Transverse colon (tissue), 4 donors: ENCODE data around the gene AMOTL2. TPM values are rescaled to one million over a fixed set of nuclear protein-coding genes. Genes with fewer than 3 reads are reported as not detected.

Source experiments
- DNase-seq: peaks from one replicate; pipeline ENCODE4 v3.0.0-alpha.2; 2019
- H3K27ac ChIP-seq, 4 donors: fragments of 200-600 bp; sonication (generic); 2 replicates each; pipeline ENCODE4 v1.5.1; 2016 to 2018; ENCODE audit warnings: inconsistent platforms in 4 of 4
- H3K27me3 ChIP-seq: fragments of 200-600 bp; sonication (generic); 2 replicates; pipeline ENCODE4 v1.5.1; 2017; ENCODE audit warnings: inconsistent platforms
- H3K36me3 ChIP-seq, 4 donors: fragments of 200-600 bp; sonication (generic); 2 replicates each; pipeline ENCODE4 v1.5.1; 2017 to 2019; ENCODE audit warnings: inconsistent platforms in 4 of 4
- H3K4me1 ChIP-seq, 4 donors: fragments of 200-600 bp; sonication (generic); 2 replicates each; pipeline ENCODE4 v1.5.1; 2017 to 2020; ENCODE audit warnings: inconsistent platforms in 4 of 4
- H3K4me3 ChIP-seq, 4 donors: fragments of 200-600 bp; sonication (generic); 1 replicate in 1 of 4; 2 replicates in 3 of 4; pipeline versions ENCODE4 v1.5.1 to v1.6.1; 2017 to 2019; ENCODE audit warnings: inconsistent platforms in 4 of 4
- H3K9me3 ChIP-seq, 2 donors: fragments of 200-600 bp; sonication (generic); 2 replicates each; pipeline ENCODE4 v1.5.1; 2017 to 2019; ENCODE audit warnings: inconsistent platforms in 2 of 2
- EP300 ChIP-seq: sonication (generic); formaldehyde crosslinking; IDR thresholded peaks from one replicate; pipeline ENCODE4 v1.6.1; 2017; ENCODE audit warnings: antibody characterized with exemption, low read depth
- POLR2A ChIP-seq: fragments of 450-650 bp; IDR thresholded peaks from one replicate; pipeline ENCODE4 v1.6.1; 2016; ENCODE audit warnings: antibody characterized with exemption, mild to moderate bottlenecking, moderate library complexity
- POLR2AphosphoS5 ChIP-seq, 3 donors: sonication (generic); formaldehyde crosslinking; IDR thresholded peaks; one replicate each; pipeline ENCODE4 v1.6.1; 2016; ENCODE audit warnings: antibody characterized with exemption in 3 of 3
- WGBS, 2 donors: methylation state at CpG; one replicate each; pipeline ENCODE4 v1.1.5; 2018; ENCODE audit warnings: low coverage in 1 of 2; 5-methylcytosine and 5-hydroxymethylcytosine counted together
- in situ Hi-C, 4 donors: fragments of 200-750 bp; cut with MboI; loops; one replicate each; pipeline versions ENCODE4 v1.15.0 to v1.15.1; 2017; ENCODE audit warnings: low sequenced_read_pairs in 3 of 4, low pct_ligation_motif_present in 1 of 4, low pct_unique_long_range_greater_than_20kb in 1 of 4
- intact Hi-C: fragments of 100-400 bp; cut with DNase I; formaldehyde crosslinking; loops from one replicate; pipeline ENCODE4 v1.15.1; 2023; ENCODE audit warnings: low total_unique reads
- total RNA-seq, 4 donors: library from RNA; depleted of rRNA; stranded (reverse); fragments of >200 nt; gene quantifications; one replicate each; pipeline ENCODE4 v1.1.0, GENCODE V29; 2016
- TF ChIP-seq, protein P1 (sequence below), 5 experiments: fragments of 200-600 bp in 3 of 5; fragments of 450-650 bp in 2 of 5; sonication (generic) in 3 of 5; IDR thresholded peaks; 1 replicate in 2 of 5; 2 replicates in 3 of 5; pipeline ENCODE4 v1.5.1; 2016 to 2017; ENCODE audit warnings: antibody characterized with exemption in 5 of 5, inconsistent platforms in 3 of 5, mild to moderate bottlenecking in 2 of 5, moderate library complexity in 1 of 5

AMOTL2 gene
- total RNA-seq, 4 donors from 2014 or later, result 14.5 to 50.9 (median 23.8) TPM

DNA sequence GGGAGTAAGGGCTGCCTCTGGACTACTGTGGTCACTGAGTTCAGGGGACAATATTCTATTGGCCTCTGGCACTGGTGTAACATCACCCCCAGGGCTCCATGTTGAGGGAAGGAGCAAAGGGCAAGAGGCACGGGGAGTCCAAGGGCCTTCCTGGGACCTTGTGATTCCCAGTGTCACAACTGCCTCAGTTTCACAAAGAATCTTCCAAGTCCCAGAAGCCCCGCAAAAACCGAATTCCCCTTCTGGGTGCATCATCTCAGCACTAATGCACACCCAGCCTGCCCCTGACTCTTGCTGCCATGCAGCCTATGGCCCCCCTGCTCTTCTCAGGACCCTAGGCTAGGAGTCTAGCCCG, 5.5 kb downstream of the AMOTL2 start:
- no peaks in the 10 kb centered on the region for H3K9me3 ChIP-seq
- peaks cover 2% of the 10 kb centered on the region for H3K27me3 ChIP-seq

DNA sequence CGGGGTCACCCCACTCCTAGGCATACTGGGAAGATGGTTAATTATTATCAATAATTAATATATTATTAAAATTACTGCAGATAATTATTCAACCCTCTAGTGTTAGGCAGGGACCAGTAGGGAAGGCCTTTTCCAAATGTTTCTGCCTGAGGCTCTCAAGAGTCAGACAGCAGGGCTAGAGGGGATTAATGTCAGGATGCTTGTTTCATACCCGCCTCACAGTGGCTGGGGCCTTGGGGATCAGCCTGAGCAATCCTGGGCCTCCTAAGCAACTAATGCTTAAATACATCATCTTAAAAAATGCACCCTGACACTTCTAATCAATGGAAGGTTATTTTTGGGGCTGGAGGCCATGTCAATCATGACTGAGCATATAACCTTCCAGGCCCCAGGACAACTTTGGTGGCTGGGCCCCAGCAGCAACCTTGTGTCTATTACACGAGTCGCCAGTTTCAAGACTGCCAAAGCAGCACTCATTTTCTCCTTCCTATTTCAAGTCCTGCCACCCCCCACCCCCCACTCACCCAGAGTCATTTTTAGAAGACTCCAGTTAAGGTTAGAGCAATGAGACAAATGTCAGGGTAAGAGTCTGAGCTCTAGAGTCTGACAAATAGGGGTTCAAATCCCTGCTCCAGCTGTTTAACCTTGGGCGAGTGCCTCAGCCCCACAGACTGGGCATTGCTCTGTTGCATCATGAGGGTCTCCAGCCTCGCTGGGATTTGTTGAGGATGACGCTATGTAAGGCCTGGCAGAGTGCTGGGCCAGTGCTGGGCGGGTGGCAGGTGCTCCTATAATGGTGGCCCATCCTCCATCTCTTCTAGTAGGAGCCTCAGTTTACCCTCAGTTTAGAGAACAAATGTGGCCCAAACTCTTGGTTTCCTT, 6.1 kb downstream of the AMOTL2 start:
- Histone ChIP-seq H3K4me3 (no peak overlapping the region), H3K27ac (peak overlapping the region; percentile 61 to 99 (median 96)), H3K36me3 (peaks cover 0 to 8% (median 0%) of the 10 kb centered on the region in 4 donors), H3K27me3 (no peaks in the 10 kb centered on the region), H3K4me1 (peaks cover 50 to 97% (median 64%) of the 10 kb centered on the region in 4 donors), H3K9me3 (no peaks in the 10 kb centered on the region)
- WGBS, 2 donors, result 92% methylated on average over 8 of the region's 8 CpGs; no CpG with 5 or more reads in 1 of the 2 donors
- TF ChIP-seq, protein P1, sequence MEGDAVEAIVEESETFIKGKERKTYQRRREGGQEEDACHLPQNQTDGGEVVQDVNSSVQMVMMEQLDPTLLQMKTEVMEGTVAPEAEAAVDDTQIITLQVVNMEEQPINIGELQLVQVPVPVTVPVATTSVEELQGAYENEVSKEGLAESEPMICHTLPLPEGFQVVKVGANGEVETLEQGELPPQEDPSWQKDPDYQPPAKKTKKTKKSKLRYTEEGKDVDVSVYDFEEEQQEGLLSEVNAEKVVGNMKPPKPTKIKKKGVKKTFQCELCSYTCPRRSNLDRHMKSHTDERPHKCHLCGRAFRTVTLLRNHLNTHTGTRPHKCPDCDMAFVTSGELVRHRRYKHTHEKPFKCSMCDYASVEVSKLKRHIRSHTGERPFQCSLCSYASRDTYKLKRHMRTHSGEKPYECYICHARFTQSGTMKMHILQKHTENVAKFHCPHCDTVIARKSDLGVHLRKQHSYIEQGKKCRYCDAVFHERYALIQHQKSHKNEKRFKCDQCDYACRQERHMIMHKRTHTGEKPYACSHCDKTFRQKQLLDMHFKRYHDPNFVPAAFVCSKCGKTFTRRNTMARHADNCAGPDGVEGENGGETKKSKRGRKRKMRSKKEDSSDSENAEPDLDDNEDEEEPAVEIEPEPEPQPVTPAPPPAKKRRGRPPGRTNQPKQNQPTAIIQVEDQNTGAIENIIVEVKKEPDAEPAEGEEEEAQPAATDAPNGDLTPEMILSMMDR (IDR thresholded peaks at IDR 0.05), result no peak
- no peak for TF ChIP-seq POLR2A
- TF ChIP-seq POLR2AphosphoS5 (IDR thresholded peaks at IDR 0.05), result no peak
- TF ChIP-seq EP300, result no peak
- intact Hi-C loops, result no loop called here
- in situ Hi-C loops, result loop anchor here in 1 of 4 donors (10.0 kb wide), 1 partner anchor 53 kb away; no protein-coding TSS in a partner anchor
- no peak for DNase-seq

More for the DNA sequence above, 5.5 kb downstream of the AMOTL2 start:
- WGBS, 2 donors, result 93% methylated on average over 4 of the region's 4 CpGs; no CpG with 5 or more reads in 1 of the 2 donors
- H3K36me3 ChIP-seq, result peaks cover 0 to 8% (median 0%) of the 10 kb centered on the region in 4 donors
- H3K4me3 ChIP-seq, result no peak overlapping the region
- no peak for DNase-seq
- H3K27ac ChIP-seq, result peak overlapping the region; percentile 61 to 99 (median 96)
- TF ChIP-seq POLR2AphosphoS5 (IDR thresholded peaks at IDR 0.05), result no peak
- no peak for TF ChIP-seq POLR2A
- TF ChIP-seq EP300, result no peak
- TF ChIP-seq, protein P1 (IDR thresholded peaks at IDR 0.05), result no peak
- intact Hi-C loops (no loop called here), in situ Hi-C loops (loop anchor here in 1 of 4 donors (10.0 kb wide), 1 partner anchor 54 kb away; no protein-coding TSS in a partner anchor)
- H3K4me1 ChIP-seq, result peaks cover 44 to 96% (median 61%) of the 10 kb centered on the region in 4 donors

DNA sequence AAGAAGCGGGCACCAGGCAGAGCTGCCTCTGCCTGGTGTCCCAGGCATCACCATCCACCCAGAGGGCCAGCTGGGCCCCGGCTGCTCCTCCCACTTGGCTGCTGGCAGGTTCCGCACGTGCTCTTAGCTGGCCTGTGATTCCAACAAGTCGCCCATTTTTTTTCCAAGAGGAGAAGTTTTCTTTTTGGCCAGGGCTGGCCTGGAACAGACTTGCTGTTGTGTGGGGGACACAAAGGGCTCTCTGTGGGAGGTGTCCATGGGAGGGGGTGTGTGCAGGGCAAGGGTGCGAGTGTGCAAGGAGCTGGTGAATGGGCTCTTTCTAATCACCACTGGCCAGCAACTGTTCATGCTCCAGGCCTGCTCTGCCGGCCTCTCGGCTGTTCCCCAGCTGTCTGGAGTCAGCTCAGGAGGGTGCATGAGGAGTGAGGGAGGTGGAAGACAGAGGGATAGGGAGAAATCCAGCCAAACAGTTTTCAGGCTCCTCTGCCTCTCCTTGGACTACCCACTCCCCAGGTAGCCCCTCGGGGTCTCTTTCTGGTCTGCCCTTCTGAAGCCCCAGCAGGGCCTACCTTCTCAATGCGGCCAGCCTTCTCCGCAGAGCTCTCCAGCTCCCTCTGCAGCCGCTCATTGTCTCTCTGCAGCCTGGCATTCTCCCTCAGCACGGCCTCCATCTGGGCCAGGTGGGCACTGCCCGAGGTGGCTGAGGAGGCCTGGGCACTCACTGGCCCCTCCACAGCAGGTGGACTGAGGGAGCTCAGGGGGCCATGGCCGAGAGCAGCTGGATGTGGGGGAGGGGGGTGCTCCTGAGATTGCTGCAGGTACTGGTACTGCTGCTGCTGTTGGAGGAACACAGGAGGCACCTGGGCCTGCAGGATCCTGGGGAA, 7.1 kb downstream of the AMOTL2 start:
- TF ChIP-seq POLR2A (no peak), EP300 (no peak), POLR2AphosphoS5 (IDR thresholded peaks at IDR 0.05) (no peak)
- TF ChIP-seq, protein P1 (IDR thresholded peaks at IDR 0.05), result no peak
- Histone ChIP-seq H3K27ac (peak overlapping the region; percentile 61 to 99 (median 96)), H3K27me3 (no peaks in the 10 kb centered on the region), H3K9me3 (no peaks in the 10 kb centered on the region), H3K4me3 (no peak overlapping the region), H3K36me3 (peaks cover 0 to 8% (median 0%) of the 10 kb centered on the region in 4 donors), H3K4me1 (peaks cover 47 to 95% (median 63%) of the 10 kb centered on the region in 4 donors)
- no peak for DNase-seq
- 40 to 77% methylated on average over 1 to 15 of the region's 15 CpGs for WGBS, 2 donors
- in situ Hi-C loops (loop anchor here in 1 of 4 donors (10.0 kb wide), 1 partner anchor 52 kb away; no protein-coding TSS in a partner anchor), intact Hi-C loops (no loop called here)
